HG03066 (cell line): ENCODE results near the gene SHISA8.

Experiments
- ATAC-seq: cut with Tn5 transposase; IDR thresholded peaks from one replicate; pipeline ENCODE4 v1.9.1; 2021; ENCODE audit warnings: low read depth; ENCODE audit not compliant: unreplicated experiment

Gene SHISA8

DNA sequence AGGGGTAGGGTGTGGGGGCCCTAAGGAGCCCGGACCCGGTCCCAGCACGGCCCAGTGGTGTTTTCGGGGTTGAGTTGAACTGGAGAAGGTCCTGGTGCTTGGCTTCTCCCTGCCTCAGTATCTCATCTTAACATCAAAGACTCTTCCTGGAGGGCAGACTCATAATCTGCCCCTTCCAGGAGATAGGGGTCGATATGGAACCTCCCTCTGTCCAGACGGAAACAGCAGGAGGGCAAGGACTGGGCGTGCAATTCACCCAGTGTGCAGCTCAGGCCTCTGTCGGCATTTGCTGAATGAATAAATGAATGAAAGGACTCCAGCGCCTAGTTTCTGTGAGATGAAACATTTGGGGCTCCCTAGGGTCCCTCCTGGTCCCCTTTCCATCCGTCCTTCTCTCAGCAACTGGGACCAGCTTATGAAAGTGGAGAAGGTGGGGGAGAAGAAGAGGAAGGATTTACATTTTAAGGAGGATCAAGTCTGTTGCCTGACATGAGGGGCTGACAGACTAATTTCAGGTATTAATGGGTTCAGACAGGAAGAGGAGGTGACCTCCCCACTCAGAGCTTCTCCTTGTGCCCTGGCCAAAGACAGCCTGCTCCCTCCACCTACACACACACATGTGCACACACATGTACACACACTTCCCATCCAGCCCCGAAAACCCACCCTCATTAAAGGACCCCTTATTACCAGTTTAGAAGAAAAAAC lies 1.1 kb upstream of the SHISA8 start:
- ATAC-seq = no peak

DNA sequence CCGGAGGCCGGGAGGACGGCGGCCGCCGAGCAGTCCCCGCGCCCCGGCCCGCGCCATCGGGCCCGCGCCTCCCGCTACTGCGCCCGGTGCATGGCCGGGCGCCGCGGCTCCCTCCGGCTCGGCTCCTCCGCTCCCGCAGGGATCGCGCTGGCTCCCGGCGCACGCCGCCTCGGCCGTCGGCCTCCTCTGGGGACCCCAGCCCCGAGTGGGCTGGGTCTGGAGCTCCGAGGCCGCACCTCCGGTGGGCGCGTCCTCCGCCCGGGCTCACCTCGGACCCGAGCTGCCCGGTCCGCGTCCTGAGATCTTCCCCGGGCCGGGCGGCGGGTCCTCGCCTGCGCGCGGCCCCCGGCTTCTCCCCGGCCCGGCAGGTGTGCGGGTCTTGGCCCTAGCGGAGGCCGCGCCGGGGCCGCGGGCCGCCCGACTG lies 251 bp downstream of the SHISA8 start:
- no peak for ATAC-seq

GRCh38 chr22:41913842-41914534 lies 886 bp downstream of the SHISA8 start:
- no peak for ATAC-seq

DNA sequence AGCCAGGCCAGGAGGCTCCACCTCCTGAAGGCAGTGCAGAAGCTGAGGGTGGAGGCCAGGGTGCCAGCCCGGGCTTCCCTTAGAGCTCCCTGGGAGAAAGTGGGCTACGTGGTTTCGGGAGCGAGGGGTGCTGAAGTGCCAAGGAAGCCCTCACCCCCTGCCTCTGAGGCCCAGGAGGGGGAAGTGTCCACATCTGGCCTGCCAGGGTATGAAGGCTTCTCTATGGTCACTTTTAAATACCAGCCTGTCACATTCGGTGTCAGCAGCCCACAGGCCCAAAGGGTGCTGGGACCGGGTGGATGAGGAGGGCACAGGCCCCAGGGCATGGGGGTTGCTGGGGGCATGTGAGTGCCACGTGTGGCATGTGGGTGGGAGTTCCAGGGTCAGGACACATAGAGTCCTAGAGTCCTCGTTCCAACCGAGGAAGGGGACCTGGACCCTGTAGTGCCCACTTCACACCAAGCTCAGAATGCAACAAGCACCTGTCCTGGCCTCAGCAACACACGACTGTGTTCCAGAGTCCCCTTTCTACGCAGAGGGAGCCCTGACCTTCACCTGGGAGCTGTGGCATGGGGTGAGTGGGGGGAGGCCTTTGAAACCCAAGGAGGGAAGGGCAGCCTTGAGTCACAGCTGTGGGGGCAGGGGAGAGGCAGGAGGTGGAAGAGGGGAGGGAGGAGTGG lies 1.7 kb downstream of the SHISA8 start:
- no peak for ATAC-seq

GRCh38 chr22:41912338-41913039 lies 2.4 kb downstream of the SHISA8 start:
- no peak for ATAC-seq

DNA sequence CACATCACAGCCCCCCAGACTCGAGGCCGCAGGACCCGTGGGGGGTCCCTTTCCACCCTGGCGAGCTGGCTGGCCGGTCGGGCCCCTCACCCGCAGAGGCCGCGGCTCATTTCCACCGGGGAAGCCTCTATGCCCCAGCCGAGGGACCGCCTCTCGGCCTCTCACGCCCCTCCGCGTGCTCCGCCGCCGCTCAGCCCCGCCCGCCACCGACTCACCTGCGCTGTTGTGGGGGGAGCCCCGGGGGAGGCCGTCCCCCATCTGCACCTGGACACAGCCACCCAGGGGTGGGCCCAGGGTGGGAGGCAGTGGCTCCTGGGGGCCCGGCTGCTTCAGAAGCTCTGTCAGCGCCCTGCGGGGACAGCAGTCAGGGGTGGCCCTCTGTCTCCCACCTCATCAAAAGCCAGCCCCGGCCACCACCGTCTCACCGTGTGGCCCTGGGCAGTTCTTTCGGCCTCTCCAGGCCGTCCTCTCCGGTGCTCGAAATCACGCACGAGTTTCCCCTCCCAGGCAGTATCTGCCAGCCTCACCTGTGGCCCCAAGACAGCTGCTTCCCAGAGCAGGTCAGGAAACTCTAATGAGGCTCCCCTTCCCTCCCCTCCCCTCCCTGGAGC lies 3.8 kb downstream of the SHISA8 start:
- no peak for ATAC-seq

- no peak for ATAC-seq
Measured at GRCh38 chr22:41910050-41911000, 4.5 kb downstream of the SHISA8 start.

DNA sequence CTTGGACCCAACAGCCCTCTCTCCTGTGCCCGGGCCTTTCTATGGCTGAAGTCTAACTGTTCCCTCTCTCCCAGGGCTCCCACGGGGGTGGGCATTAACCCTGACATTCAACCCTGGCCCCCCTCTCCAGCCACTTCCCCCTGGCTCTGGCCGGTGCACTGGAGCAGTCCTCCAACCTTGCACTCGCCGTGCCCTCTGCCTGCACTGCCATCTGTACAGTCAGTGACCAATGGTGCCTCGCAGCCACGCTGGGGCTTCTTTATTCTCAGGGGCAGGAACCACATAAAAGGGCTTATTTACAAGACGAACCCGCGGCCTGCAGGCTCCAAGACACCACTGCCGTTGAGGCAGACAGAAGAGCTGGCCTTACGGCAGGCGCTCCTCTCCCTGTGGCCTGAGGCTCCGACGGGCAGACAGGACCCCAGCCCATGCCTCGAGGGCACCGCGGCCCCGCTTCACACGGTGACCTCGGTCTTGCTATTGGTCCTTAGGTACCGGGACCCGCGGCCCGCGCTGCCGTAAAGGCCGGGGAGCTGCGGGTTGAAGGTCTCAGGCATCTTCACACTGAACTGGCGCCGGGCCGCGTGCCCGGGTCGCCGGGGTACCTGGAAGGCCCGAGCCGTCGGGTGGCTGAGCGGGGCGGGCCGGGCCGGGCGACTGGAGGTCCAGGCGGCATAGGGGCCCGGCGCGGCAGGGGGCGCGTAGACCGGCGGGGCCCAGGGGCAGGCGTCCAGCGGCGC lies 5.4 kb downstream of the SHISA8 start:
- no peak for ATAC-seq

DNA sequence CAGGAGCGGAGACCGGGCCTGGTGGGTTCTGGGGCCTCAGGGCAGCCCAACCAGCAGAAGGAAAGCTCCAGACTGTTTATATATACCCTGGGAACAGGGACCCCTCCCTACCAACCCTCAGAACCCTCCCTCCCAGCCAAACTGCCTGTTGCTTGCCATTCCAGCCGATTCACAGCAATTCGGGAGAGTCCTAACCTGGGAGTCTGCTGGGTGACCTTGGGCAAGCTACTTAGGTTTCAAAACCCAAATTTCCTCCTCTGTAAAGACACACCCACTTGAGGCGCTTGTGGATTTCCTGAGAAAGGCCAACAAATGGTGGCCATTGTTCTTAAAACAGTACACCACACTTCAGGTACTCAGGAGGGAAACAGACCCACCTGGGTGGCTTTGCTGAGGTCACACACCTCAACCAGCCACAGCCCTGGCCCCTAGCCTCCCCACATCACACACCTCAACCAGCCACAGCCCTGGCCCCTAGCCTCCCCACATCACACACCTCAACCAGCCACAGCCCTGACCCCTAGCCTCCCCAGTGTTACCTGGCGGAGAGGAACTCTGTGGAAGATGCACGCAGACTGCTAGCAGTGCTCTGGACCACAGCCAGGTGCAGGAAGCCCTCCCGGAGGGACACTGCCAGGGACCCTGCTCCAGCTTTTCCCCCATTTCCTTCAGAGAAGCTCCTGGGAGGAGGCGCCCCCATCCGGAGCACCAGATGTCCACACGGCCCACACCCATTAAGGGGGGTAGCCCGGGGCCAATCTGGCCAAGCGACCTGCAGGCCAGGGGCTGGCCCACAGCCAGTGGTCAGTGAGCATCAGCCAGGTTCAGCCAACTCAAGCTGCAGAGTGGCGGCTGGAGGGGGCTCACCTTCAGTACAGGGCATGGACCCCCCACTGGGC lies 6.2 kb downstream of the SHISA8 start:
- ATAC-seq = no peak

DNA sequence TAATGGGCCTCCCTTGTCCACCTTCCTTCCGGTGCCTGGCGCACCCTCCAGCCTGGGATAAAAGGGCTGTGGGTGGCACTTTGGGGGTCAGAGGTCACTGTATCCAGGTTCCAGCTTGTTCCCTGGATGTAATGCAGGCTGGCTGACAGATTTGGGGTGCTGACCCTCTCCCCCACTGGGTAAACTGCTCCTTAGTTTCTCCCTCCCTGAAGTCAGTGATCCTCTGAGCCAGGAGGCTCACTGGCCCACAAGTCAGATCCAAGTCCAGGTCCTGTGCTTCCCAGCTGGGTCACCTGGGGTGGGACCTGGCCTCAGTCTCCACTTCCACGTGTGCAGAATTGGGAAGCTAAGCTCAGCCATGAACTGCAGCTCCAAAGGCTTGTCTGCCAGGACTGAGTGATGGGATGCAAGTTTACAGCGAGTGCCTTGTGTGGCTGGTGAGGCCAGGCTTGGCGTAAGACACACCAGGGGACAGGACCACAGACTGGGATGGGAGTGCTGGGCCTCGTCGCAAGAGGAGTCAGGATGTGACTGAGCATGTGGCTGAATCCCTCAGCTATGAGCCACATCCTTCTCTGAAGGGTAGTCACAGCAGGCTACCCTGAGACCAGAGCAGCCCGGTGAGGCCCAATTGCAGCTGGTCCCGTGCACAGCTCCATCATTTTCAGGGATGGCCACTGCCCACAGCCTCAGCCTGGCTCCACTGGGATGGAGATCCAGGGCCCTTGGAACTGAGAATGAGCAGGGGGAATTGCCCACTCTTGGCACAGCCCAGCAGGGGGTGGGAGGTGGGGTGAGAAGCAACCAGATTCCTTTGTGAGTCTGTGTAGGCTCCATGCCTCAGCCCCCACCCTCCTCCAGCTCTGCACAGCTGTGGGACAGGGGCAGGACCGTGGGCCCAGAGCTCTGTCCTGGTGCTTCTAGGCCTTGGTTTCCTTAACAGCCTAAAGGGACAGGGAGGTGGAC lies 7.2 kb downstream of the SHISA8 start:
- no peak for ATAC-seq

DNA sequence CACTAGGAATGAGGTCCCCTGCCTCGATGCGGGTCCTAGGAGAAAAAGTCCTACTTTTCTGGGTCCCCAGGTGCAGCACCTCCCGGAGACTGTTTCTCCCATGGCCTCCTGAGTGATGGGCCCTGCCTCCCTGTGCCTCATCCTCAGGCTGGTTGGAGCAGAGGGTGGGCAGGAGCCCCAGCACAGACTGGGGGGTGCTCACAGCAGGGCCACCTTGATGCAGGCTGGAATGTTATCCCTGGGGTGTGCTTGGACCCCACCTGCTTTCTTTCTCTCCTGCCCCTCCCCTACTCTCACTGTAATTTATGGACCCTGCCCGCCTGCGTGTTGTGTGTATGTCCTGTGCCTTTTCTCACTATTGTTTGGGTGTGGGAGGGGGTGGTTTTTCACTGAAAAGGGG lies 8.1 kb downstream of the SHISA8 start:
- no peak for ATAC-seq

DNA sequence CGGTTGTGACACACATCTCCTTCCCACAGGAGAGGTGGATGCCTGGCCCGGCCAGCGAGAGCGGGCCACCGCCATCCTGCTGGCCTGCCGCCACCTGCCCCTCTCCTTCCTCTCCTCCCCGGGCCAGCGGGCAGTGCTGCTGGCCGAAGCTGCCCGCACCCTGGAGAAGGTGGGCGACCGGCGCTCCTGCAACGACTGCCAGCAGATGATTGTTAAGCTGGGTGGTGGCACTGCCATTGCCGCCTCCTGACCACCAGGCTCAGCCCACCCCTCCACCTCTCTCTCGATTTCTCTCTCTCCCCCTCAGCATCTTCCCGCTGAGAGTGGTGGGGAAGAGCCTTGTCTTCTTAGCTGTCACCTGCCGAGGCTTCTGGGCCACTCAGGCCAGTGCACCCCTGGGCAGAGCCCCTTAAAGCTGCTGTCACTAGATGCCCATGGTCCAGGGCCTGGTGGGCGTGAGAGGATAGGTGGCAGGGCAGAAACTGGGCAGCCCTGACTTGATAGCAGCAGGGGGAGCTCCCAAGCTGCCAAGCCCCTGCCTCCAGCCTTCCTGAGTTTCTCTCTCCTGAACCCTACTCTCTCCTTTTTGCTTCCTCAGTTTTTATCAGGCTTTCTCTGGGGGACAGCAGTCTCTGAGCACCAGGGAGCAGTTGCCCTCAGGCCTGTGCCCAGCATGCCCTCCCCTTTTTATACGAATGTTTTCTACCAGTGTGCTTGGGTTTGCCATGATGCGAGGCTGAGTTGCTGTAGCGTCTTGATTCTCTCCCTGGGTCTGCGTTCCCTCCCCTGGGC lies 9.3 kb downstream of the SHISA8 start:
- no peak for ATAC-seq

- ATAC-seq = no peak
Measured at GRCh38 chr22:41904450-41905410, 10.1 kb downstream of the SHISA8 start.

- ATAC-seq = no peak
Measured at GRCh38 chr22:41902932-41903421, 11.9 kb downstream of the SHISA8 start.

- ATAC-seq = no peak
Measured at GRCh38 chr22:41902016-41902415, 12.9 kb downstream of the SHISA8 start.
